GM23248 (cell line): ENCODE data around the gene MOB3C. TPM values are rescaled to one million over a fixed set of nuclear protein-coding genes. Genes with fewer than 3 reads are reported as not detected.
"Not testable (repeated sequence)": the region's sequence is repeated elsewhere in the genome, so short reads cannot be mapped to it uniquely, and the experiment has no call there.

Source experiments
- DNase-seq: peaks from one replicate; pipeline ENCODE4 v3.0.0-alpha.2; 2015
- H2AFZ ChIP-seq: fragments of 200-600 bp; sonication (generic); 2 replicates; pipeline ENCODE4 v1.6.1; 2016; ENCODE audit warnings: antibody characterized with exemption
- H3F3A ChIP-seq: fragments of 200-600 bp; sonication (generic); 2 replicates; pipeline ENCODE4 v1.6.1; 2016; ENCODE audit warnings: mild to moderate bottlenecking, antibody characterized with exemption, mixed run types; ENCODE audit not compliant: insufficient read depth
- H3K27ac ChIP-seq: fragments of 200-600 bp; sonication (generic); 2 replicates; pipeline ENCODE4 v1.5.1; 2016; ENCODE audit warnings: mild to moderate bottlenecking
- H3K27me3 ChIP-seq: fragments of 200-600 bp; sonication (generic); replicated peaks from 2 replicates; pipeline ENCODE4 v1.6.1; 2016; ENCODE audit warnings: mild to moderate bottlenecking; ENCODE audit not compliant: insufficient read depth
- H3K36me3 ChIP-seq: fragments of 200-600 bp; sonication (generic); 2 replicates; pipeline ENCODE4 v1.6.1; 2016; ENCODE audit warnings: low read depth, mild to moderate bottlenecking
- H3K4me1 ChIP-seq: fragments of 200-600 bp; sonication (generic); 2 replicates; pipeline ENCODE4 v1.6.1; 2016; ENCODE audit warnings: mild to moderate bottlenecking; ENCODE audit not compliant: insufficient read depth
- H3K4me2 ChIP-seq: fragments of 200-600 bp; sonication (generic); one replicate; pipeline ENCODE4 v1.6.1; 2016; ENCODE audit warnings: mild to moderate bottlenecking; ENCODE audit not compliant: unreplicated experiment
- H3K4me3 ChIP-seq: fragments of 200-600 bp; sonication (generic); 2 replicates; pipeline ENCODE4 v1.5.1; 2016; ENCODE audit warnings: mild to moderate bottlenecking
- H3K79me2 ChIP-seq: fragments of 200-600 bp; sonication (generic); 2 replicates; pipeline ENCODE4 v1.6.1; 2016; ENCODE audit warnings: mild to moderate bottlenecking; ENCODE audit not compliant: insufficient read depth
- H3K9ac ChIP-seq: fragments of 200-600 bp; sonication (generic); 2 replicates; pipeline ENCODE4 v1.6.1; 2016; ENCODE audit warnings: mild to moderate bottlenecking
- H3K9me2 ChIP-seq: fragments of 200-600 bp; sonication (generic); 2 replicates; pipeline ENCODE4 v1.6.1; 2016; ENCODE audit warnings: mixed run types, mild to moderate bottlenecking, moderate library complexity; ENCODE audit not compliant: insufficient read depth
- H3K9me3 ChIP-seq: fragments of 200-600 bp; sonication (generic); one replicate; pipeline ENCODE4 v1.6.1; 2017; ENCODE audit warnings: low read depth
- H4K20me1 ChIP-seq: fragments of 200-600 bp; sonication (generic); 2 replicates; pipeline ENCODE4 v1.6.0; 2016; ENCODE audit not compliant: insufficient read depth
- EZH2 ChIP-seq: fragments of 200-600 bp; sonication (generic); IDR thresholded peaks from 2 replicates; pipeline ENCODE4 v1.6.1; 2018; ENCODE audit warnings: antibody characterized with exemption, mild to moderate bottlenecking; ENCODE audit not compliant: insufficient read depth, poor library complexity, severe bottlenecking
- EZH2phosphoT487 ChIP-seq: fragments of 200-600 bp; sonication (generic); IDR thresholded peaks from 2 replicates; pipeline ENCODE4 v1.6.1; 2018; ENCODE audit warnings: antibody characterized with exemption, moderate library complexity, mild to moderate bottlenecking, low read depth; ENCODE audit not compliant: insufficient read depth
- WGBS, 2 experiments: methylation state at CpG; one replicate each; pipeline ENCODE4 v1.1.6; 2015 to 2017; ENCODE audit warnings: low lambda C conversion rate in 2 of 2, low coverage in 1 of 2; ENCODE audit errors: missing lambda C conversion rate in 2 of 2; 5-methylcytosine and 5-hydroxymethylcytosine counted together
- in situ Hi-C: fragments of 300-500 bp; cut with MboI; formaldehyde crosslinking; loops from 2 replicates; pipeline ENCODE4 v1.15.0; 2020
- polyA plus RNA-seq: library from polyadenylated mRNA; unstranded; fragments of >200 nt; fragmentation: Nextera tagmentation; extraction: Ambion mirVana; gene quantifications from 2 replicates; pipeline ENCODE4 v1.2.1, GENCODE V29; 2016
- total RNA-seq: library from RNA; depleted of rRNA; stranded (reverse); fragments of >200 nt; shearing (Covaris generic); gene quantifications from 2 replicates; pipeline ENCODE4 v1.2.3, GENCODE V29; 2014

Gene MOB3C
- total and polyA plus RNA-seq, 2 experiments from 2014 or later, result 4.7 to 7.0 TPM

- Histone ChIP-seq H3K9me3 (no peaks in the 10 kb centered on the region), H3K36me3 (peaks cover 26% of the 10 kb centered on the region), H3K9me2 (no peaks in the 10 kb centered on the region), H3K4me3 (no peak overlapping the region), H4K20me1 (no peaks in the 10 kb centered on the region), H3F3A (no peaks in the 10 kb centered on the region), H3K79me2 (no peaks in the 10 kb centered on the region), H3K4me2 (no peak overlapping the region), H3K9ac (no peak overlapping the region), H3K4me1 (no peaks in the 10 kb centered on the region), H2AFZ (no peak overlapping the region), H3K27ac (no peak overlapping the region), H3K27me3 (no peaks in the 10 kb centered on the region)
- in situ Hi-C loops, result no loop called here
- TF ChIP-seq EZH2phosphoT487 (no peak), EZH2 (no peak)
- 79 to 80% methylated on average over 2 of the region's 2 CpGs for WGBS, 2 experiments
- no peak for DNase-seq
Observed at GRCh38 chr1:46659307-46659870, 42.8 kb upstream of the MOB3C start.

GRCh38 chr1:46657775-46658174 lies 41.2 kb upstream of the MOB3C start:
- no peaks in the 10 kb centered on the region for H3K27me3 ChIP-seq
- no peak overlapping the region for H2AFZ ChIP-seq
- H3K4me1 ChIP-seq, result 0 out of 2 replicates have a peak, but pooled peaks cover 8% of the 10 kb centered on the region
- H3K4me3 ChIP-seq, result no peak overlapping the region
- TF ChIP-seq EZH2phosphoT487, result no peak
- no peak for TF ChIP-seq EZH2
- peaks cover 19% of the 10 kb centered on the region for H3K36me3 ChIP-seq
- 94 to 100% methylated on average over 1 of the region's 1 CpG for WGBS, 2 experiments
- H3K9me2 ChIP-seq, result no peaks in the 10 kb centered on the region
- no peak overlapping the region for H3K27ac ChIP-seq
- in situ Hi-C loops, result no loop called here
- no peak overlapping the region for H3K4me2 ChIP-seq
- peaks cover 7% of the 10 kb centered on the region for H3F3A ChIP-seq
- no peak overlapping the region for H3K9ac ChIP-seq
- H3K9me3 ChIP-seq, result no peaks in the 10 kb centered on the region
- no peaks in the 10 kb centered on the region for H4K20me1 ChIP-seq
- DNase-seq, result no peak
- no peaks in the 10 kb centered on the region for H3K79me2 ChIP-seq

- Histone ChIP-seq H3K4me2 (no peak overlapping the region), H3F3A (peaks cover 7% of the 10 kb centered on the region), H3K4me1 (0 out of 2 replicates have a peak, but pooled peaks cover 8% of the 10 kb centered on the region), H3K79me2 (no peaks in the 10 kb centered on the region), H3K36me3 (peaks cover 19% of the 10 kb centered on the region), H3K4me3 (no peak overlapping the region), H3K9ac (no peak overlapping the region), H2AFZ (no peak overlapping the region), H3K9me3 (no peaks in the 10 kb centered on the region), H3K27ac (no peak overlapping the region), H3K9me2 (no peaks in the 10 kb centered on the region), H3K27me3 (no peaks in the 10 kb centered on the region), H4K20me1 (no peaks in the 10 kb centered on the region)
- DNase-seq, result no peak
- TF ChIP-seq EZH2phosphoT487 (no peak), EZH2 (no peak)
- in situ Hi-C loops, result no loop called here
- 95 to 100% methylated on average over 2 of the region's 2 CpGs for WGBS, 2 experiments
Observed at GRCh38 chr1:46656643-46657042, 40.0 kb upstream of the MOB3C start.

- Histone ChIP-seq H2AFZ (no peak overlapping the region), H4K20me1 (no peaks in the 10 kb centered on the region), H3K4me1 (0 out of 2 replicates have a peak, but pooled peaks cover 8% of the 10 kb centered on the region), H3K4me2 (no peak overlapping the region), H3K36me3 (peaks cover 19% of the 10 kb centered on the region), H3K79me2 (no peaks in the 10 kb centered on the region), H3K27me3 (no peaks in the 10 kb centered on the region), H3K9ac (no peak overlapping the region), H3K9me3 (no peaks in the 10 kb centered on the region), H3K9me2 (no peaks in the 10 kb centered on the region), H3K27ac (no peak overlapping the region), H3F3A (peaks cover 7% of the 10 kb centered on the region), H3K4me3 (no peak overlapping the region)
- DNase-seq, result no peak
- TF ChIP-seq EZH2 (no peak), EZH2phosphoT487 (no peak)
- in situ Hi-C loops, result no loop called here
Observed at GRCh38 chr1:46655848-46656247, 39.2 kb upstream of the MOB3C start.

- H4K20me1 ChIP-seq, DNase-seq, H3K27ac ChIP-seq, H3K4me3 ChIP-seq, H3K4me1 ChIP-seq, in situ Hi-C loops, H3K9me3 ChIP-seq, H2AFZ ChIP-seq, H3K79me2 ChIP-seq, H3F3A ChIP-seq, H3K9ac ChIP-seq, H3K9me2 ChIP-seq, H3K27me3 ChIP-seq, H3K4me2 ChIP-seq: not testable (repeated sequence)
- peaks cover 27% of the 10 kb centered on the region for H3K36me3 ChIP-seq
- WGBS, 2 experiments, result 96 to 100% methylated on average over 2 of the region's 2 CpGs
Observed at GRCh38 chr1:46654698-46655097, 38.1 kb upstream of the MOB3C start.
